GM23248 (cell line): ENCODE measurements around the gene LGALS12. TPM values are rescaled to one million over a fixed set of nuclear protein-coding genes. Genes with fewer than 3 reads are reported as not detected.

Source experiments
- DNase-seq: peaks from one replicate; pipeline ENCODE4 v3.0.0-alpha.2; 2015
- H2AFZ ChIP-seq: fragments of 200-600 bp; sonication (generic); 2 replicates; pipeline ENCODE4 v1.6.1; 2016; ENCODE audit warnings: antibody characterized with exemption
- H3F3A ChIP-seq: fragments of 200-600 bp; sonication (generic); 2 replicates; pipeline ENCODE4 v1.6.1; 2016; ENCODE audit warnings: mild to moderate bottlenecking, antibody characterized with exemption, mixed run types; ENCODE audit not compliant: insufficient read depth
- H3K27ac ChIP-seq: fragments of 200-600 bp; sonication (generic); 2 replicates; pipeline ENCODE4 v1.5.1; 2016; ENCODE audit warnings: mild to moderate bottlenecking
- H3K27me3 ChIP-seq: fragments of 200-600 bp; sonication (generic); replicated peaks from 2 replicates; pipeline ENCODE4 v1.6.1; 2016; ENCODE audit warnings: mild to moderate bottlenecking; ENCODE audit not compliant: insufficient read depth
- H3K36me3 ChIP-seq: fragments of 200-600 bp; sonication (generic); 2 replicates; pipeline ENCODE4 v1.6.1; 2016; ENCODE audit warnings: low read depth, mild to moderate bottlenecking
- H3K4me1 ChIP-seq: fragments of 200-600 bp; sonication (generic); 2 replicates; pipeline ENCODE4 v1.6.1; 2016; ENCODE audit warnings: mild to moderate bottlenecking; ENCODE audit not compliant: insufficient read depth
- H3K4me2 ChIP-seq: fragments of 200-600 bp; sonication (generic); one replicate; pipeline ENCODE4 v1.6.1; 2016; ENCODE audit warnings: mild to moderate bottlenecking; ENCODE audit not compliant: unreplicated experiment
- H3K4me3 ChIP-seq: fragments of 200-600 bp; sonication (generic); 2 replicates; pipeline ENCODE4 v1.5.1; 2016; ENCODE audit warnings: mild to moderate bottlenecking
- H3K79me2 ChIP-seq: fragments of 200-600 bp; sonication (generic); 2 replicates; pipeline ENCODE4 v1.6.1; 2016; ENCODE audit warnings: mild to moderate bottlenecking; ENCODE audit not compliant: insufficient read depth
- H3K9ac ChIP-seq: fragments of 200-600 bp; sonication (generic); 2 replicates; pipeline ENCODE4 v1.6.1; 2016; ENCODE audit warnings: mild to moderate bottlenecking
- H3K9me2 ChIP-seq: fragments of 200-600 bp; sonication (generic); 2 replicates; pipeline ENCODE4 v1.6.1; 2016; ENCODE audit warnings: mixed run types, mild to moderate bottlenecking, moderate library complexity; ENCODE audit not compliant: insufficient read depth
- H3K9me3 ChIP-seq: fragments of 200-600 bp; sonication (generic); one replicate; pipeline ENCODE4 v1.6.1; 2017; ENCODE audit warnings: low read depth
- H4K20me1 ChIP-seq: fragments of 200-600 bp; sonication (generic); 2 replicates; pipeline ENCODE4 v1.6.0; 2016; ENCODE audit not compliant: insufficient read depth
- EZH2 ChIP-seq: fragments of 200-600 bp; sonication (generic); IDR thresholded peaks from 2 replicates; pipeline ENCODE4 v1.6.1; 2018; ENCODE audit warnings: antibody characterized with exemption, mild to moderate bottlenecking; ENCODE audit not compliant: insufficient read depth, poor library complexity, severe bottlenecking
- EZH2phosphoT487 ChIP-seq: fragments of 200-600 bp; sonication (generic); IDR thresholded peaks from 2 replicates; pipeline ENCODE4 v1.6.1; 2018; ENCODE audit warnings: antibody characterized with exemption, moderate library complexity, mild to moderate bottlenecking, low read depth; ENCODE audit not compliant: insufficient read depth
- WGBS, 2 experiments: methylation state at CpG; one replicate each; pipeline ENCODE4 v1.1.6; 2015 to 2017; ENCODE audit warnings: low lambda C conversion rate in 2 of 2, low coverage in 1 of 2; ENCODE audit errors: missing lambda C conversion rate in 2 of 2; 5-methylcytosine and 5-hydroxymethylcytosine counted together
- in situ Hi-C: fragments of 300-500 bp; cut with MboI; formaldehyde crosslinking; loops from 2 replicates; pipeline ENCODE4 v1.15.0; 2020
- polyA plus RNA-seq: library from polyadenylated mRNA; unstranded; fragments of >200 nt; fragmentation: Nextera tagmentation; extraction: Ambion mirVana; gene quantifications from 2 replicates; pipeline ENCODE4 v1.2.1, GENCODE V29; 2016
- total RNA-seq: library from RNA; depleted of rRNA; stranded (reverse); fragments of >200 nt; shearing (Covaris generic); gene quantifications from 2 replicates; pipeline ENCODE4 v1.2.3, GENCODE V29; 2014

Gene LGALS12
- total and polyA plus RNA-seq, 2 experiments from 2014 or later = not detected

GRCh38 chr11:63510360-63511047 is 4.6 kb downstream of the LGALS12 start:
- H2AFZ ChIP-seq = no peak overlapping the region
- no peaks in the 10 kb centered on the region for H3F3A ChIP-seq
- DNase-seq = peak; percentile 29
- H3K9me2 ChIP-seq = no peaks in the 10 kb centered on the region
- H3K4me1 ChIP-seq = no peaks in the 10 kb centered on the region
- no peaks in the 10 kb centered on the region for H3K9me3 ChIP-seq
- 57 to 58% methylated on average over 7 of the region's 7 CpGs for WGBS, 2 experiments
- H3K27ac ChIP-seq = no peak overlapping the region
- H3K9ac ChIP-seq = no peak overlapping the region
- H3K27me3 ChIP-seq = no peaks in the 10 kb centered on the region
- no peaks in the 10 kb centered on the region for H4K20me1 ChIP-seq
- TF ChIP-seq EZH2phosphoT487 (no peak), EZH2 (no peak)
- H3K4me3 ChIP-seq = no peak overlapping the region
- no peak overlapping the region for H3K4me2 ChIP-seq
- no peaks in the 10 kb centered on the region for H3K36me3 ChIP-seq
- H3K79me2 ChIP-seq = no peaks in the 10 kb centered on the region
- in situ Hi-C loops = no loop called here

GRCh38 chr11:63511048-63511748 is 5.3 kb downstream of the LGALS12 start:
- Histone ChIP-seq H3K4me3 (no peak overlapping the region), H3K9me3 (no peaks in the 10 kb centered on the region), H3K36me3 (no peaks in the 10 kb centered on the region), H3K9ac (no peak overlapping the region), H3K4me2 (no peak overlapping the region), H2AFZ (no peak overlapping the region), H4K20me1 (no peaks in the 10 kb centered on the region), H3K27me3 (no peaks in the 10 kb centered on the region), H3K4me1 (no peaks in the 10 kb centered on the region), H3K79me2 (no peaks in the 10 kb centered on the region), H3K27ac (no peak overlapping the region), H3F3A (no peaks in the 10 kb centered on the region), H3K9me2 (no peaks in the 10 kb centered on the region)
- 68 to 77% methylated on average over 7 to 11 of the region's 11 CpGs for WGBS, 2 experiments
- no peak for DNase-seq
- in situ Hi-C loops = no loop called here
- TF ChIP-seq EZH2phosphoT487 (no peak), EZH2 (no peak)

GRCh38 chr11:63512816-63513215 is 6.9 kb downstream of the LGALS12 start:
- Histone ChIP-seq H3K4me3 (no peak overlapping the region), H3F3A (no peaks in the 10 kb centered on the region), H3K4me1 (no peaks in the 10 kb centered on the region), H3K36me3 (no peaks in the 10 kb centered on the region), H4K20me1 (no peaks in the 10 kb centered on the region), H3K79me2 (no peaks in the 10 kb centered on the region), H2AFZ (no peak overlapping the region), H3K9ac (no peak overlapping the region), H3K27ac (no peak overlapping the region), H3K4me2 (no peak overlapping the region), H3K9me3 (no peaks in the 10 kb centered on the region), H3K27me3 (no peaks in the 10 kb centered on the region), H3K9me2 (no peaks in the 10 kb centered on the region)
- DNase-seq = no peak
- TF ChIP-seq EZH2 = no peak
- TF ChIP-seq EZH2phosphoT487 = no peak
- WGBS, 2 experiments = 67 to 74% methylated on average over 7 of the region's 7 CpGs
- in situ Hi-C loops = no loop called here

GRCh38 chr11:63516109-63516508 is 10.2 kb downstream of the LGALS12 start:
- no peak for DNase-seq
- Histone ChIP-seq H3K4me2 (no peak overlapping the region), H2AFZ (no peak overlapping the region), H3K36me3 (no peaks in the 10 kb centered on the region), H3F3A (no peaks in the 10 kb centered on the region), H3K4me1 (0 out of 2 replicates have a peak, but pooled peaks cover 5% of the 10 kb centered on the region), H3K9ac (no peak overlapping the region), H3K79me2 (no peaks in the 10 kb centered on the region), H3K4me3 (no peak overlapping the region), H4K20me1 (no peaks in the 10 kb centered on the region), H3K9me2 (no peaks in the 10 kb centered on the region), H3K9me3 (no peaks in the 10 kb centered on the region), H3K27me3 (no peaks in the 10 kb centered on the region), H3K27ac (no peak overlapping the region)
- 73 to 79% methylated on average over 6 of the region's 6 CpGs for WGBS, 2 experiments
- in situ Hi-C loops = no loop called here
- TF ChIP-seq EZH2 = no peak
